Activated CD4-positive, alpha-beta T cell treated with anti-CD3 and anti-CD28 coated beads for 36 hours (primary cell): ENCODE measurements around the gene RINL. TPM values are rescaled to one million over a fixed set of nuclear protein-coding genes. Genes with fewer than 3 reads are reported as not detected.
"Not testable (repeated sequence)": the region's sequence is repeated elsewhere in the genome, so short reads cannot be mapped to it uniquely, and the experiment has no call there.

Experiments used
- ATAC-seq: fragments of 200-7000 bp; cut with Tn5 transposase; one replicate; pipeline ENCODE4 v1.10.0; 2021; ENCODE audit warnings: mild to moderate bottlenecking, moderate library complexity
- CTCF ChIA-PET: fragments of 350-600 bp; sonication (Branson Sonifier 250); formaldehyde crosslinking; loops from one replicate; lab custom pipeline; 2021; ENCODE audit warnings: antibody characterized with exemption; lab: Charles Lee
- POLR2A ChIA-PET: fragments of 350-600 bp; sonication (Branson Sonifier 250); formaldehyde crosslinking; loops from one replicate; lab custom pipeline; 2021; ENCODE audit warnings: antibody characterized with exemption, inconsistent platforms; lab: Charles Lee
- DNase-seq: peaks from one replicate; pipeline ENCODE4 v3.0.0-alpha.2; 2020
- H3K27ac Mint-ChIP-seq: one replicate; pipeline ENCODE4 v1.8.0; 2021; ENCODE audit warnings: mixed read lengths
- H3K27me3 Mint-ChIP-seq: one replicate; pipeline ENCODE4 v1.8.0; 2021; ENCODE audit warnings: mixed read lengths
- H3K36me3 Mint-ChIP-seq: one replicate; pipeline ENCODE4 v1.8.0; 2021; ENCODE audit warnings: low read depth, mixed read lengths
- H3K4me1 Mint-ChIP-seq: one replicate; pipeline ENCODE4 v1.8.0; 2021; ENCODE audit warnings: mixed read lengths
- H3K4me3 Mint-ChIP-seq: one replicate; pipeline ENCODE4 v1.8.0; 2021; ENCODE audit warnings: mild to moderate bottlenecking, moderate library complexity, mixed read lengths
- H3K9me3 Mint-ChIP-seq: one replicate; pipeline ENCODE4 v1.8.0; 2021; ENCODE audit warnings: low read depth, mixed read lengths
- intact Hi-C, 2 experiments: fragments of 100-400 bp; cut with DNase I in 1 of 2; cut with micrococcal nuclease in 1 of 2; formaldehyde crosslinking; loops; one replicate each; pipeline versions ENCODE4 v1.14.2 to v1.15.1; 2022 to 2024; cut with DNase I, micrococcal nuclease
- total RNA-seq, 2 experiments: library from RNA; stranded (reverse); gene quantifications; one replicate each; pipeline ENCODE4 v1.2.3, GENCODE V29; 2021

Gene RINL
- total RNA-seq, 2 experiments from 2014 or later = 85.8 to 90.3 TPM

DNA sequence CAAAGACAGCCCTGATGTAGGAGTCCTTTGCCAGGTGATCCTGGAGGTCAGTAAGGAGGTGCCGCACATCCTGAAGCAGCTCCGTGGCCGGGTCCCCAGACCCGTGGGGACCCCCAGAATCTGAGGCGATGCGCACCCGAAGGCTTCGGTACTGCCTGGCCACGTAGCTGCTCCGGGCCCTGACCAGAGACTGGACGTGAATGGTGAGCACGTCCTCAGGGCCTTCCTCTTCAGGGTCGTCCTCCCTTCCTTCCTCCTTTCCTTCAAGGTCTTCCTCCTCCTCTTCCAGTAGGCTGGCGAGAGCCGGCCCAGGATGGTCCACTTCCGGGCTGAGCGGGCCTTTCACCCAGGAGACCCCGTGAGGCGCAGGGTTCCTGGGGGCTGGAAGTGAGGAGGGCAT lies 7.5 kb downstream of the RINL start:
- H3K4me3 Mint-ChIP-seq = peak overlapping the region; percentile 76

DNA sequence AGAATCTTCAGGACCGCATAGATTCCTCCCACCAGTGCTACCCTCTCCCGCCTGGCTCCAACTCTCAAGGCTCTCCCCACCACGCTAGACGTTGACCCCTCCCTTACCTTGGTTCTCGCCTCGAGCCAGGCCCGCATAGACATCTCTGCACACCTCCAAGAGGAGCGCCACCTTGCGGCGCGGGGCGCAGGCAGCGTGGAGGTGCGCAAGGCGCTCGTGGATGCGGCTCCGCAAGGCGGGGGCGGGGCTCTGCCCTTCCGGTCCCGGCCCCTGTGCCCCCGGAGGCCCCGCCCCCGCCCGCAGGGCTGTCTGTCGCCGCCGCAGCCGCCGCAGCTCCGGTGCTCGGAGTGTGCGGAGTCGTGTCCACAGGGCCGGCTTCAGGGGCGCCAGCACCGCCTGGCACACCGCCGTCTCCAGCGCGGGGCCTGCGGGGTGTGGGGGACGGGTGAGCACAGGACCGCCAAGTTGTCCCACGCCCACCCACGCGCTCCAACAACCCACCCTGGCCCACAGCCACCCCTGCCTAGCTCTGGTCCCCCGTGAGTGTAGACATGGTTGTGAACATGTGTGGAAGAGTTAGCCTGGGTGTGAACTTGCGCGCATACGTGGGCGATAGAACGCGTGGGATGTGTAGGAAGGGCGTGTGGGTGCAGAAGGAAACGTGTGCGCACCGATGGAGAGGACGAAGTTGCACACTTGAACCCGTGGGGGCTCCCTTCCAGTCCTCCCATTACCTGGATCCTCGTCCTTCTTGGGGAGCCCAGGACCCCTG lies 8.1 kb downstream of the RINL start:
- intact Hi-C loops = loop anchor here (1.0 to 5.0 kb wide), 7 partner anchors 8 to 468 kb away; partner anchors contain the start of genes FAM98C (in 1 of the 2), MRPS12 (in 1 of the 2), NFKBIB (in 1 of the 2) and RINL (in 1 of the 2)
- Mint-ChIP-seq H3K27ac (peak overlapping the region; percentile 86), H3K36me3 (peaks cover 47% of the 10 kb centered on the region), H3K4me1 (peaks cover 37% of the 10 kb centered on the region), H3K27me3 (no peaks in the 10 kb centered on the region), H3K9me3 (no peaks in the 10 kb centered on the region), H3K4me3 (peak overlapping the region; percentile 76)
- ATAC-seq (peak; percentile 85), DNase-seq (peak; percentile 94)
- CTCF ChIA-PET = interaction anchor here (0.7 to 2.9 kb wide), 11 partner anchors 8 to 251 kb away, joined by 3 to 18 read pairs (median 4); partner anchors contain the start of genes EIF3K, HNRNPL, MRPS12 and RINL
- POLR2A ChIA-PET = interaction anchor here (0.9 to 2.7 kb wide), 2 partner anchors 22 to 28 kb away, joined by 3 to 11 read pairs; no protein-coding TSS in a partner anchor

More for the DNA sequence above, 7.5 kb downstream of the RINL start:
- H3K27me3 Mint-ChIP-seq = no peaks in the 10 kb centered on the region
- intact Hi-C loops = loop anchor here (1.0 to 5.0 kb wide), 4 partner anchors 8 to 103 kb away; partner anchors contain the start of genes MRPS12 (in 1 of the 2), NFKBIB (in 1 of the 2), RINL (in 1 of the 2) and SARS2 (in 1 of the 2)
- ChIA-PET POLR2A (interaction anchor here (0.8 to 2.7 kb wide), 3 partner anchors 22 to 28 kb away, joined by 3 to 11 read pairs (median 4); no protein-coding TSS in a partner anchor), CTCF (interaction anchor here (0.7 to 2.9 kb wide), 7 partner anchors 8 to 60 kb away, joined by 3 to 18 read pairs (median 4); partner anchors contain the start of genes HNRNPL, MRPS12, RINL and SARS2)
- H3K27ac Mint-ChIP-seq = peak overlapping the region; percentile 71
- H3K4me1 Mint-ChIP-seq = peaks cover 31% of the 10 kb centered on the region
- DNase-seq (no peak), ATAC-seq (no peak)
- H3K9me3 Mint-ChIP-seq = no peaks in the 10 kb centered on the region
- H3K36me3 Mint-ChIP-seq = peaks cover 44% of the 10 kb centered on the region

DNA sequence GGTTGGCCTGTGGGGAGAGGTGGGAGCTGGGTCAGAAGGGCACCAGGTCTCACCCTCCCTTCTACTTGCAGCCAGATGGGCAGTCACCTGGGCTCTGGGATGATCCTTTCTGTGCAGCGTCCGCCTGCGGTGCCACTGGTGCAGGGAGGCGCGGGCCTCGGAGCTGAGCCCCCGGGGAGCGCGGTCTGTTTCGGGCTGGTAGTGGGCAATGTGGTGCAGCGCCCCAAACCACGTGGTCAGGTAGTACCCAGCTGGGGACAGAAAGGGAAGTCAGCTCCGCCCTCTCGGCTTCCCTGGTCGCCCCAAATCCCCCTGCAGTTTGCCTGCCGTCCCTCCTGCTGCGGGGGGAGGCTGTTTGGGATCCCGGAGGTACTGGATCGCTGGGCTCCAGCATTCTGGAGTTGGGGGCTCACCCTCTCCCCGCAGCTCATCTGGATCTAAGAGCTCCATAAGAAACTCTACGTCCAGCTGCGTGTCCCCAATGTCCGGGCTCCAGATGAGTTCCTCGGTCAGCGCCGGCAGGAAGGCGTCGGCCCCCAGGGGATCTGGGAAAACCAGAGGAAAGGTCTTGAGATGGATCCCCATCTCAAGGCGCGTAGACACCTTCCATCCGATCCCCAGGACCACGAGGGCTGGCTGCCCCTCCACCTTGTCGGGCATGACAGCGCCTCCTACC lies 8.8 kb downstream of the RINL start:
- intact Hi-C loops = loop anchor here (1.0 to 5.0 kb wide), 3 partner anchors 17 to 467 kb away; partner anchors contain the start of gene FAM98C (in 1 of the 2)
- POLR2A ChIA-PET = interaction anchor here (1.0 to 2.7 kb wide), 2 partner anchors 17 to 21 kb away, joined by 3 to 11 read pairs; no protein-coding TSS in a partner anchor
- H3K36me3 Mint-ChIP-seq = peaks cover 51% of the 10 kb centered on the region
- DNase-seq (peak; percentile 53), ATAC-seq (no peak)
- peak overlapping the region; percentile 76 for H3K4me3 Mint-ChIP-seq
- H3K4me1 Mint-ChIP-seq = peaks cover 44% of the 10 kb centered on the region
- H3K27ac Mint-ChIP-seq = peak overlapping the region; percentile 86
- CTCF ChIA-PET = interaction anchor here (0.6 to 2.9 kb wide), 15 partner anchors 9 to 1935 kb away, joined by 3 to 18 read pairs (median 3); partner anchors contain the start of genes EIF3K, HNRNPL and RINL
- H3K27me3 Mint-ChIP-seq = no peaks in the 10 kb centered on the region
- no peaks in the 10 kb centered on the region for H3K9me3 Mint-ChIP-seq

DNA sequence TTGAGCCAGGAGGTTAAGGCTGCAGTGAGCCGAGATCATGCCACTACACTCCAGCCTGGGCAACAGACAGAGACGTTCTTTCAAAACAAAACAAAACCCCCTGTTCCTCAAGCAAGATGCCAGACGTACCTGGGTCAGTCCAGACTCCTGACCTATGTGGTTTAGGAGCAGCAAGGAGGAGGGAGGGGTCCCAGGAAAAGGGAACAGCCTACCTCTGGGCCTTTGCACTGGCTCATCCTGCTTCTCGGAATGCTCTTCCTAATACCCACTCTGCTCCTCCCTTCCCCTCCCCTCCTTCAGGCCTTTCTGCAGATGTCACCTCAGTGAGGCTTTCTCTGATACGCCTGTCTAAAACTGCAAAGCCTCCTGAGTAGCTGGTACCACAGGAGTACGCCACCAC lies 9.5 kb downstream of the RINL start:
- ChIA-PET CTCF (interaction anchor here (0.6 to 2.9 kb wide), 14 partner anchors 10 to 1936 kb away, joined by 3 to 18 read pairs (median 6); partner anchors contain the start of genes HNRNPL, MRPS12, RINL and SARS2), POLR2A (interaction anchor here (0.6 to 2.7 kb wide), 3 partner anchors 11 to 20 kb away, joined by 3 to 11 read pairs (median 3); no protein-coding TSS in a partner anchor)
- Mint-ChIP-seq H3K27ac (peak overlapping the region; percentile 86), H3K36me3 (peaks cover 51% of the 10 kb centered on the region), H3K27me3 (no peaks in the 10 kb centered on the region), H3K9me3 (no peaks in the 10 kb centered on the region), H3K4me1 (peaks cover 46% of the 10 kb centered on the region), H3K4me3 (peak overlapping the region; percentile 76)
- ATAC-seq (no peak), DNase-seq (no peak)
- intact Hi-C loops = loop anchor here in 1 of 2 experiments (5.0 kb wide), 1 partner anchor 466 kb away; the partner anchor contains the start of gene FAM98C

DNA sequence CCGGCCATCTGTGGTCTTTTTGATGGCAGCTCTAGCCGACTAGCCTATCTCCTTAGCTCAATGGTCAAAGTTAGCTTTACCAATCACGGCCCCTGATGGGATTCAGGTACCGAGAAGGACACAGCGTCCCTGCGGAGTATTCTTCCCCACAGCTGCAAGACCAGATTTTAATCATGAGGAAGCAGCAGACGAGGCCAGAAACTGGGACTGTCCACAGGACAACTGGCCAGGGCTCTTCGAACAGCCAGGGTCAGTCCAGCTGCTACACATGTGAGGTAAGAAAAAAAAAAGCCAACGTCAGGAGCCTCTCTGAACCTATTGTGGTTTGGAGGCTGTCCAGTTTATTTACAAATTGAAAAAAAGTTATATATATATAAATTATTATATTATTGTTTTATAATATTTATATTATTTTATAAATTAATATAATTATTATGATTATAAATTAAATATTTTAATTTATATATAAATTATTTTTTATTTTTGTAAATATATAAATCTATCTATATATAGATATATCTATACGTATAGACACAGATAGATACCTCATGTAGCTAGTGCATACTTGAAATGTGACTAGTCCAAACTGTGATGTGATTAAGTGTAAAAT lies 10.8 kb downstream of the RINL start:
- intact Hi-C loops = loop anchor here in 1 of 2 experiments (5.0 kb wide), 1 partner anchor 465 kb away; the partner anchor contains the start of gene FAM98C
- no peak for ATAC-seq
- no peaks in the 10 kb centered on the region for H3K9me3 Mint-ChIP-seq
- H3K36me3 Mint-ChIP-seq = peaks cover 48% of the 10 kb centered on the region
- DNase-seq = no peak
- H3K4me1 Mint-ChIP-seq = peaks cover 48% of the 10 kb centered on the region
- no peaks in the 10 kb centered on the region for H3K27me3 Mint-ChIP-seq
- ChIA-PET CTCF (interaction anchor here (0.7 to 2.1 kb wide), 8 partner anchors 9 to 197 kb away, joined by 4 to 9 read pairs (median 4); partner anchors contain the start of genes MRPS12 and SARS2), POLR2A (interaction anchor here (0.6 to 1.9 kb wide), 2 partner anchors 25 to 228 kb away, joined by 5 to 10 read pairs; no protein-coding TSS in a partner anchor)
- peak overlapping the region; percentile 42 for H3K27ac Mint-ChIP-seq
- no peak overlapping the region for H3K4me3 Mint-ChIP-seq

DNA sequence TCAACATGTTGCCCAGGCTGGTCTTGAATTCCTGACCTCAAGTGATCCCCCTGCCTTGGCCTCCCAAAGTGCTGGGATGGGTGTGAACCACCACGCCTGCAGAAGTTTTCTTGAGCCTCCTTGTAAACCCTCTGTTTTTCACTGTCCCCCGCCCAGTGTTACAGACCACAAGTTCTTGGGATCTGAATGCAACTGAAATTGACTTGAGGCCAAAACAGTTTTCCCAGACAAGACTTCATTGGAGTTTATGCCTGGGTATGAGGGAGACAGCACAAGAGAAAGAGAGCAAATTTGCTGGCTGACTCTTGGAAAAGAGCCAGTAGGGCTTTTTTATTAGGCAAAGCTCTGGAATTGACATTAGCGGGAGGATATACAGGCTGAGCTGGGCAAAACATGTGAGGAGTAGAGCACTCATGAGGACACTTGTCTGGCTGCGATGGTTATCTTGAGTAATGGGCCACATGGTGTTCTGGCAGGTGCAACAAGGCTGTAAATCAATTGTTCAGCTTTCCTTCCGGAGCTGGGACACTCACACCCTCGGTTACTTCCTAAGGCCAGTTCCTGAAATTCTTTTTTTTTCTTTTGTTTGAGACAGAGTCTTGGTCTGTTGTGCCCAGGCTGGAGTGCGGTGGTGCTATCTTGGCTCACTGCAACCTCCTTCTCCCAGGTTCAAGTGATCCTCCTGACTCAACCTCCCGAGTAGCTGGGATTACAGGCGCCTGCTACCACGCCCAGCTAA lies 15.6 kb downstream of the RINL start:
- Mint-ChIP-seq H3K9me3 (no peaks in the 10 kb centered on the region), H3K4me3 (no peak overlapping the region), H3K27ac (no peak overlapping the region), H3K4me1 (peaks cover 36% of the 10 kb centered on the region), H3K27me3 (no peaks in the 10 kb centered on the region), H3K36me3 (peaks cover 20% of the 10 kb centered on the region)
- ATAC-seq (no peak), DNase-seq (no peak)
- intact Hi-C loops = no loop called here
- CTCF ChIA-PET = interaction anchor here (1.0 to 1.9 kb wide), 5 partner anchors 10 to 71 kb away, joined by 3 to 10 read pairs (median 5); partner anchors contain the start of genes MRPS12 and SARS2
- POLR2A ChIA-PET = no interaction called here

DNA sequence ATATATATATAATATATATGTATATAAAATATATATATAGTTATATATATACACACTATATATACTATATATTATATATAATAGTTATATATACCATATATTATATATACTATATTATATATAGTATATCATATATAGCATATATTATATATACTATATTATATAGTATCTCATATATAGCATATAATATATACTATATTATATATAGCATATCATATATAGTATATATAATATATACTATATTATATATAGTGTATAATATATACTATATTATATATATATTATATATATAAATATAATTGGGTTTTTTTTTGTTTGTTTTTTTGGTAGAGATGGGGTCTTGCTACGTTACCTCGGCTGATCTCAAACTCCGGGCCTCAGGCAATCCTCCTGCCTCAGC lies 16.7 kb downstream of the RINL start:
- CTCF ChIA-PET = interaction anchor here (0.6 kb wide), 1 partner anchor 23 kb away, joined by 3 read pairs; no protein-coding TSS in a partner anchor
- intact Hi-C loops = no loop called here
- H3K4me1 Mint-ChIP-seq = peaks cover 41% of the 10 kb centered on the region

DNA sequence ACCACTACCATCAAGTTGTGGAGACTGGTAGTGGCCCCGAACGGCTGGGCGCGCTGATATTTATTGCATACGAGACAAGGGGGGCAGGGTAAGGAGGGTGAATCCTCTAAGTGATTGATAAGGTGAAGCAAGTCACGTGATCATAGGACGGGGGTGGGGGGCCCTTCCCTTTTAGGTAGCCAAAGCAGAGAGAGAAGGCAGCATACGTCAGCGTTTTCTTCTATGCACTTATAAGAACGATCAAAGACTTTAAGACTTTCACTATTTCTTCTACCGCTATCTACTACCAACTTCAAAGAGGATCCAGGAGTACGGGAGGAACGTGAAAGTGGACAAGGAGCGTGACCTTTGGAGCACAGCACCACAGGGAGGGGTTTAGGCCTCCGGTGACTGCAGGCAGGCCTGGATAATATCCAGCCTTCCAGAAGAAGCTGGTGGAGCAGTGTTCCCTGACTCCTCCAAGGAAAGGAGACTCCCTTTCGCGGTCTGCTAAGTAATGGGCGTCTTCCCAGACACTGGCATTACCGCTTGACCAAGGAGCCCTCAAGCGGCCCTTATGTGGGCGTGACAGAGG lies 18.4 kb downstream of the RINL start:
- ATAC-seq, H3K27ac Mint-ChIP-seq, DNase-seq, CTCF ChIA-PET, H3K36me3 Mint-ChIP-seq, H3K9me3 Mint-ChIP-seq, intact Hi-C loops, H3K4me3 Mint-ChIP-seq, POLR2A ChIA-PET, H3K27me3 Mint-ChIP-seq: not testable (repeated sequence)
- peaks cover 25% of the 10 kb centered on the region for H3K4me1 Mint-ChIP-seq

More for the DNA sequence above, 16.7 kb downstream of the RINL start:
- POLR2A ChIA-PET = interaction anchor here (0.5 kb wide), 1 partner anchor 159 kb away, joined by 7 read pairs; no protein-coding TSS in a partner anchor
- DNase-seq = no peak
- peaks cover 15% of the 10 kb centered on the region for H3K36me3 Mint-ChIP-seq
- no peak overlapping the region for H3K27ac Mint-ChIP-seq
- no peaks in the 10 kb centered on the region for H3K9me3 Mint-ChIP-seq
- no peak for ATAC-seq
- H3K27me3 Mint-ChIP-seq = no peaks in the 10 kb centered on the region
- H3K4me3 Mint-ChIP-seq = no peak overlapping the region

DNA sequence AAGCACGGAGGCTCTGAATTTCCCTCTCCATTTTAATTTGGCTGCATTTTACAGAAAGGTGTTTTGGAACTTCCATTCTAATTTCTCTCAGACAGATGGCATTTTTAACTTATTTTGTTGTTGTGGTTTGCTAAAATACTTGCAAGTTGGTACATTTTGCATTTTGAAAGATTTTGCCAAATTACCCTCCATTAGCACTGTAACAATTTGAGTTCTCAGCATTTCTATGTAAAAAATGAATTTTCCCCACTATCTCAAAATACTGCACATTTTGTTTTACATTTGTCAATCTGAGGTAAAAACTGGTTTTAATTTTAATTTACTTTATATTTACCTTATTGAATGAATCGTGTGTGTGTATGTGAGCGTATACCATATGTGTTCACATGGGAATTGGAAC lies 21.3 kb downstream of the RINL start:
- ChIA-PET CTCF (interaction anchor here (0.7 to 1.2 kb wide), 2 partner anchors 11 to 14 kb away, joined by 3 to 4 read pairs; no protein-coding TSS in a partner anchor), POLR2A (interaction anchor here (0.7 kb wide), 1 partner anchor 9 kb away, joined by 5 read pairs; no protein-coding TSS in a partner anchor)
- intact Hi-C loops = no loop called here
- peak overlapping the region; percentile 74 for H3K27ac Mint-ChIP-seq
- H3K27me3 Mint-ChIP-seq = no peaks in the 10 kb centered on the region
- DNase-seq = no peak
- no peaks in the 10 kb centered on the region for H3K9me3 Mint-ChIP-seq
- H3K36me3 Mint-ChIP-seq = peaks cover 4% of the 10 kb centered on the region
- no peak for ATAC-seq
- H3K4me3 Mint-ChIP-seq = peak overlapping the region; percentile 21
- H3K4me1 Mint-ChIP-seq = peaks cover 24% of the 10 kb centered on the region
